NT2/D1 (cell line): Measurements from ENCODE around the gene ENTPD2.

ENCODE experiments used
- DNase-seq: peaks from one replicate; pipeline ENCODE4 v3.0.0-alpha.2; 2011; ENCODE audit warnings: low read depth, low spot score
- H3K27me3 ChIP-seq: 2 replicates; pipeline ENCODE4 v1.6.0; 2011; ENCODE audit warnings: mild to moderate bottlenecking; ENCODE audit not compliant: insufficient read length, insufficient read depth
- H3K36me3 ChIP-seq: 2 replicates; pipeline ENCODE4 v1.6.1; 2011; ENCODE audit warnings: mild to moderate bottlenecking, low read length, mixed read lengths; ENCODE audit not compliant: insufficient read depth, insufficient read length
- H3K4me1 ChIP-seq: 2 replicates; pipeline ENCODE4 v1.5.1; 2011; ENCODE audit not compliant: insufficient read depth, insufficient read length
- H3K4me3 ChIP-seq: 2 replicates; pipeline ENCODE4 v1.5.1; 2011; ENCODE audit warnings: low read depth; ENCODE audit not compliant: insufficient read length
- H3K9ac ChIP-seq: 2 replicates; pipeline ENCODE4 v1.6.0; 2011; ENCODE audit warnings: low read depth; ENCODE audit not compliant: insufficient read length
- H3K9me3 ChIP-seq: 2 replicates; pipeline ENCODE4 v1.5.1; 2011; ENCODE audit warnings: mild to moderate bottlenecking, low read length; ENCODE audit not compliant: insufficient read depth
- SUZ12 ChIP-seq: IDR thresholded peaks from 2 replicates; pipeline ENCODE4 v1.6.1; 2011; ENCODE audit not compliant: insufficient read length, insufficient read depth; ENCODE audit errors: extremely low read depth
- YY1 ChIP-seq: IDR thresholded peaks from 2 replicates; pipeline ENCODE4 v1.6.1; 2011; ENCODE audit not compliant: insufficient read length, insufficient read depth
- ZNF274 ChIP-seq: IDR thresholded peaks from 2 replicates; pipeline ENCODE4 v1.6.1; 2011; ENCODE audit warnings: mild to moderate bottlenecking, low read depth, low read length

The ENTPD2 gene

GRCh38 chr9:137076636-137077009, 22.8 kb upstream of the ENTPD2 start:
- Histone ChIP-seq H3K27me3 (peaks cover 12% of the 10 kb centered on the region), H3K4me1 (peaks cover 12% of the 10 kb centered on the region), H3K4me3 (peak overlapping the region; percentile 22), H3K9me3 (no peaks in the 10 kb centered on the region), H3K36me3 (peaks cover 20% of the 10 kb centered on the region), H3K9ac (peak overlapping the region; percentile 79)
- DNase-seq: no peak
- TF ChIP-seq YY1 (no peak), SUZ12 (no peak), ZNF274 (no peak)

- Histone ChIP-seq H3K4me3 (no peak overlapping the region), H3K36me3 (peaks cover 13% of the 10 kb centered on the region), H3K4me1 (peaks cover 20% of the 10 kb centered on the region), H3K9me3 (no peaks in the 10 kb centered on the region), H3K27me3 (peaks cover 12% of the 10 kb centered on the region), H3K9ac (no peak overlapping the region)
- no peak for DNase-seq
- TF ChIP-seq YY1 (peak; percentile 26), ZNF274 (no peak)
Observed at GRCh38 chr9:137075275-137075775, 21.5 kb upstream of the ENTPD2 start.

- no peaks in the 10 kb centered on the region for H3K9me3 ChIP-seq
- DNase-seq: no peak
- no peak overlapping the region for H3K9ac ChIP-seq
- TF ChIP-seq ZNF274 (no peak), YY1 (no peak), SUZ12 (no peak)
- H3K4me1 ChIP-seq: peaks cover 20% of the 10 kb centered on the region
- H3K36me3 ChIP-seq: peaks cover 7% of the 10 kb centered on the region
- H3K27me3 ChIP-seq: peaks cover 12% of the 10 kb centered on the region
- H3K4me3 ChIP-seq: no peak overlapping the region
Observed at GRCh38 chr9:137074657-137075274, 20.9 kb upstream of the ENTPD2 start.

GRCh38 chr9:137073992-137074399, 20.1 kb upstream of the ENTPD2 start:
- Histone ChIP-seq H3K27me3 (peaks cover 19% of the 10 kb centered on the region), H3K4me3 (no peak overlapping the region), H3K9ac (no peak overlapping the region), H3K9me3 (no peaks in the 10 kb centered on the region), H3K36me3 (no peaks in the 10 kb centered on the region), H3K4me1 (peaks cover 20% of the 10 kb centered on the region)
- DNase-seq: no peak
- TF ChIP-seq ZNF274 (no peak), SUZ12 (no peak), YY1 (no peak)

GRCh38 chr9:137071282-137071681, 17.4 kb upstream of the ENTPD2 start:
- Histone ChIP-seq H3K4me1 (peaks cover 30% of the 10 kb centered on the region), H3K9ac (peak overlapping the region; percentile 78), H3K4me3 (peak overlapping the region; percentile 16), H3K27me3 (peaks cover 15% of the 10 kb centered on the region), H3K9me3 (no peaks in the 10 kb centered on the region), H3K36me3 (peaks cover 4% of the 10 kb centered on the region)
- no peak for DNase-seq
- TF ChIP-seq ZNF274 (no peak), YY1 (no peak), SUZ12 (no peak)

- H3K4me1 ChIP-seq: peaks cover 30% of the 10 kb centered on the region
- H3K9me3 ChIP-seq: no peaks in the 10 kb centered on the region
- H3K9ac ChIP-seq: peak overlapping the region; percentile 78
- peak overlapping the region; percentile 16 for H3K4me3 ChIP-seq
- peaks cover 8% of the 10 kb centered on the region for H3K36me3 ChIP-seq
- no peak for DNase-seq
- TF ChIP-seq SUZ12 (no peak), ZNF274 (no peak), YY1 (no peak)
- peaks cover 15% of the 10 kb centered on the region for H3K27me3 ChIP-seq
Observed at GRCh38 chr9:137070906-137071275, 17.0 kb upstream of the ENTPD2 start.

GRCh38 chr9:137070201-137070905, 16.5 kb upstream of the ENTPD2 start, which contains the start of gene SAPCD2:
Gene SAPCD2 (minus strand): TSS chr9:137070557. CDS start chr9:137070460, 97 bp downstream.
- Histone ChIP-seq H3K27me3 (peaks cover 15% of the 10 kb centered on the region), H3K36me3 (peaks cover 13% of the 10 kb centered on the region), H3K4me1 (peaks cover 30% of the 10 kb centered on the region), H3K9ac (peak within 1 kb of the TSS; percentile 90), H3K9me3 (no peaks in the 10 kb centered on the region), H3K4me3 (peak within 1 kb of the TSS; percentile 71)
- DNase-seq: peak; percentile 80
- TF ChIP-seq YY1 (no peak), ZNF274 (no peak), SUZ12 (no peak)
